GM13976 (cell line): Measurements from ENCODE around the gene DIO1.

Source experiments
- DNase-seq: peaks from one replicate; pipeline ENCODE4 v3.0.0; 2012; ENCODE audit warnings: low spot score
- CTCF ChIP-seq: IDR thresholded peaks from 2 replicates; pipeline ENCODE4 v1.5.1; 2012; ENCODE audit warnings: borderline replicate concordance, mild to moderate bottlenecking; ENCODE audit not compliant: insufficient read depth; ENCODE audit errors: extremely low read depth, missing control alignments, control extremely low read depth
- in situ Hi-C: fragments of 300-500 bp; cut with MboI; formaldehyde crosslinking; loops from one replicate; pipeline ENCODE4 v1.12.0; 2022; ENCODE audit warnings: low sequenced_read_pairs, mixed read lengths, inconsistent platforms; ENCODE audit not compliant: unreplicated experiment

The DIO1 gene

GRCh38 chr1:53938136-53938830 is 44.3 kb downstream of the DIO1 start:
- DNase-seq = no peak
- TF ChIP-seq CTCF = no peak
- in situ Hi-C loops = no loop called here

DNA sequence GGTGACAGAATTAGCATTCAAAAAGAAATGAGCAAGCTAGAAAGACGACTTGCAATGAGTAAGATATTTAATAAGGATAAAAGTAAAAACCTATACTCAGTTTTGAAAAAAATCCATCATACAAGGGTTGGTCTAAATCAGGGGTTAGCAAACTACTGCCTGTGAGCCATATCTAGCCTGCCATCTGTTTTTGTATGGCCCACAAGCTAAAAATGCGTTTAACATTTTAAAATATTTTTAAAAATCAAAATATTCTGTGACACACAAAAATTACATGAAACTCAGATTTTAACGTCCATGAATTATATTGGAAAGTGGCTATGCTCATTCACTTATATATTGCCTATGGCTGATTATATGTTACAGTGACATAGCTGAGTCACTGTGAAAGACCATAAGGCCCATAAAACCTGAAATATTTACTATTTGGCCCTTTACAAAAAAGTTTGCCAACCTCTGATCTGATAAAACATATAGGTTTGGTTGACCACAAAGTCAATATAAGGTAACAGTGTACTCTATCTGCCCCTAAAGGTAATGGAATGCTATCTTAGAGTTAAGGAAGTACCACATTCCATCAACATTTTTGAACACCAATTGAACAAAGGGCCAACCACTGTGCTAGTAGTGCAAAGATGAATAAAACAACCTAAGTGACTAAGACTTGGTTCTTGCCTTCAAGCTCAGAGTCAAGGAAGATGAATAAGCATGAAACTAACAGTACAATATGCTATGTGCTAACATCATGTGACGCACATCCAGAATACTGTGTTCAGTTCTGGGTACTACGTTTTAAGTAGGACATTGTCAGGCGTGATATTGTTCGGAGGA is 48.4 kb downstream of the DIO1 start:
- DNase-seq = no peak
- in situ Hi-C loops = no loop called here
- TF ChIP-seq CTCF = no peak

DNA sequence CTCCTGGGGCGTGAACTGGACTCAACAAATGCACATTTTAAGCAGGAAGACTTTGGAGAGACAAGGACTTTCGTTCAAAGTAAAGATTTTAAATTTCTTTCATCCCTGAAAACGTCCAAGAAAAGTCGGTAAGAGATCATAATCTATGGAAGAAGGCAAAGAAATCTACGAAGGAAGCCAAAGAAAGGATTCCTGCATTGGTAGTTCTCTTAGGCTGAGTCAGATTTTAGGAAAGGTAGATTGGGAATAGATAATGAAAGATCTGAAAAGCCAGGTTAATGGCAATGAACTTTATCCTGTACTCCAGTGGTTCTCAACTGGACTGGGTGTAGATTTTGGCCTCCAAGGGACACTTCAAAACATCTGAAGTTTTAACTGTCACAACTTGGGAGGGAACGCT is 49.1 kb downstream of the DIO1 start:
- TF ChIP-seq CTCF = no peak
- in situ Hi-C loops = no loop called here
- no peak for DNase-seq

GRCh38 chr1:53943490-53944043 is 49.6 kb downstream of the DIO1 start:
- no peak for TF ChIP-seq CTCF
- no peak for DNase-seq
- in situ Hi-C loops = no loop called here

DNA sequence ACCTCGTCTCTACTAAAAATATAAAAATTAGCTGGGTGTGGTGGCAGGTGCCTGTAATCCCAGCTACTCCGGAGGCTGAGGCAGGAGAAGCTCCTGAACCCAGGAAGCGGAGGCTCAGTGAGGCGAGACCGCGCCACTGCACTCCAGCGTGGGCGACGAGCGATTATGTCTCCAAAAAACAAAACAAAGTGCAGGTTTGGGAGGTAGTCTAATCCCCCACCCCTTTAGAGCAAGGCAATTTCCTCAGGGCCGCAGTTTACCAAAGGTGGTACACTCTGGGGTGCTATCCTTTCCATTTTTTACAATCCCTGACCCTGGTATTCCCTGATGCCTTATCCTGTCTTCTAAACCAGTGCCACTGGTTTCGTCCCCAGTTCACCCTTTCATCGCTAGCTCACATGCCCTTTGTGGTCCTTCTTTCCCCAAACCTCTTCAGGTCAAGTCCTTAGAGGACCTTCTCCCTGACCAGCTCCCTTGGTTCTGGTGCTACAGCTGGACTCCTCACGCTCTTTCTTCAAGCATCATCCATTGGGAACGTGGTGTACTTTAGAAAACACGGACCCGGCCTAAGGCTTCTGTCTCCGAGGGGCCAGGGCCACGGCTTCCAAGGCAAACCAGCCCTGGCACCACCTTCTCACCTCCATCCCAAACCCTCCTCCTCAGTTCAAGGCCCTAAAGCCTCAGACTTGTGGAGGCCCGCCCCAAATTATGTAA is 50.6 kb downstream of the DIO1 start:
- DNase-seq = no peak
- TF ChIP-seq CTCF = no peak
- in situ Hi-C loops = no loop called here

GRCh38 chr1:53945183-53945432 is 51.1 kb downstream of the DIO1 start:
- in situ Hi-C loops = no loop called here
- no peak for DNase-seq
- no peak for TF ChIP-seq CTCF
